ENCODE results near the gene KCNIP3. TPM values are rescaled to one million over a fixed set of nuclear protein-coding genes. Genes with fewer than 3 reads are reported as not detected.

The KCNIP3 gene
- total RNA-seq, 1 experiment from 2014 or later, result not detected

DNA sequence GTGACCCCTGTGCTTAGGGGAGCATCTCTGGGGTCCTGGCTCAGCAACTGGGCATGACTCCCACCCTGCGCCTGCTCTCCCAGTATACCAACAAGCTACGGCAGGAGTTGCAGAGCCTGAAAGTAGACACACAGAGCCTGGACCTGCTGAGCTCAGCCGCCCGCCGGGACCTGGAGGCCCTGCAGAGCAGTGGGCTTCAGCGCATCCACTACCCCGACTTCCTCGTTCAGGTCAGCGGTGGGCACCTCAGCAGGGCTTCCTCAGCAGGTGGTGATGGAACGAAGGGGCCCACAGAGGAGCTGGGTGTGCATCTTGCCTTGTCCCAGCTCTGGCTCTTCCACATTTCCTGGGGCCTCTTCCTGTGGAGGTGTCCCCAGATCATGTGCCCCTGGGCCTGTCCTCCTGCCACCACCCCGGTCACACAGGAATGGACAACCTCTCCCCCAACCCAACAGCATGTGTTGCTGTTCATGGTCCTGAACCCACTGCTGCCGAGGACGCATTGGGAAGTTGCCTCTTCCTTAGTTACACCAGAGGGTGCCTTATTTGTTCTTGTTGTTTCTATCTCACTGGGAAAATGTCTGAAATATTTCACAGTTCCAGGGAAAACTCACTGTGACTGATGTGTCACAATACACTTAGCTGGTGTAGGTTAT lies 12.1 kb upstream of the KCNIP3 start:
- BruUV-seq (replicated peaks), result no TSS peak
- Histone ChIP-seq H3K4me3 (ENCODE audit: low read depth, low read length) (no peak overlapping the region), H3K27me3 (replicated peaks; ENCODE audit: control insufficient read depth, insufficient read depth, low read length) (no peaks in the 10 kb centered on the region), H3K36me3 (ENCODE audit: control insufficient read depth, insufficient read depth, low read length) (no peaks in the 10 kb centered on the region), H3K4me1 (no peaks in the 10 kb centered on the region), H3K9me3 (peaks cover 2% of the 10 kb centered on the region)
- H3K4me1 Mint-ChIP-seq (ENCODE audit: low read depth, unreplicated experiment), result no peaks in the 10 kb centered on the region
- H3K9me3 Mint-ChIP-seq (ENCODE audit: unreplicated experiment), result peaks cover under 1% of the 10 kb centered on the region
- H3K27ac Mint-ChIP-seq (ENCODE audit: unreplicated experiment), result no peak overlapping the region
- TF ChIP-seq, protein P1, sequence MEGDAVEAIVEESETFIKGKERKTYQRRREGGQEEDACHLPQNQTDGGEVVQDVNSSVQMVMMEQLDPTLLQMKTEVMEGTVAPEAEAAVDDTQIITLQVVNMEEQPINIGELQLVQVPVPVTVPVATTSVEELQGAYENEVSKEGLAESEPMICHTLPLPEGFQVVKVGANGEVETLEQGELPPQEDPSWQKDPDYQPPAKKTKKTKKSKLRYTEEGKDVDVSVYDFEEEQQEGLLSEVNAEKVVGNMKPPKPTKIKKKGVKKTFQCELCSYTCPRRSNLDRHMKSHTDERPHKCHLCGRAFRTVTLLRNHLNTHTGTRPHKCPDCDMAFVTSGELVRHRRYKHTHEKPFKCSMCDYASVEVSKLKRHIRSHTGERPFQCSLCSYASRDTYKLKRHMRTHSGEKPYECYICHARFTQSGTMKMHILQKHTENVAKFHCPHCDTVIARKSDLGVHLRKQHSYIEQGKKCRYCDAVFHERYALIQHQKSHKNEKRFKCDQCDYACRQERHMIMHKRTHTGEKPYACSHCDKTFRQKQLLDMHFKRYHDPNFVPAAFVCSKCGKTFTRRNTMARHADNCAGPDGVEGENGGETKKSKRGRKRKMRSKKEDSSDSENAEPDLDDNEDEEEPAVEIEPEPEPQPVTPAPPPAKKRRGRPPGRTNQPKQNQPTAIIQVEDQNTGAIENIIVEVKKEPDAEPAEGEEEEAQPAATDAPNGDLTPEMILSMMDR (IDR thresholded peaks at IDR 0.05; ENCODE audit: insufficient read depth in 1 of 2, low read depth in 1 of 2, low read length in 1 of 2, severe bottlenecking in 1 of 2, unreplicated experiment in 1 of 2), result no peak
- POLR2A ChIA-PET, result no interaction called here
- intact Hi-C loops (cut with micrococcal nuclease; ENCODE audit: unreplicated experiment), result no loop called here
- no peak overlapping the region for H3K4me3 Mint-ChIP-seq (ENCODE audit: unreplicated experiment)
- DNase-seq, result no peak
- H3K27me3 Mint-ChIP-seq (ENCODE audit: insufficient read depth, unreplicated experiment), result no peaks in the 10 kb centered on the region
- CTCF ChIA-PET, result no interaction called here
- H3K36me3 Mint-ChIP-seq (ENCODE audit: insufficient read depth, unreplicated experiment), result no peaks in the 10 kb centered on the region

DNA sequence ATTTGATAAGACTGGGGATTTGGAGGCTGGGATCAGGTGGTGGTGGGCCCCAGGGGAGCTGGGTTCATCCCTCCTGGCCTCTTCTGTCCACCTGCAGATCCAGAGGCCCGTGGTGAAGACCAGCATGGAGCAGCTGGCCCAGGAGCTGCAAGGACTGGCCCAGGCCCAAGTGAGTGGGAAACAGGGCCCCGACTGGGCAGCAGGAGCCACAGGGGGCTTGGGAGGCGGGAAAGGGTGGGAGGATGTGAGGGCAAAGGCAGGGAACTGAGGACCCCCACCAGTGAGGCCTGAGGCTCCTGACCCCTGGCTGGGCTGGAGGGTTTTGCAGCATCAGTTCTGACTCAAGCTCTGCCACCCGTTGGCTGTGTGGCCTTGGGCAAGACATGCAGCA lies 11.6 kb upstream of the KCNIP3 start:
- TF ChIP-seq, protein P1 (IDR thresholded peaks at IDR 0.05; ENCODE audit: insufficient read depth in 1 of 2, low read depth in 1 of 2, low read length in 1 of 2, severe bottlenecking in 1 of 2, unreplicated experiment in 1 of 2), result no peak
- BruUV-seq (replicated peaks), result no TSS peak
- POLR2A ChIA-PET, result no interaction called here
- H3K4me3 Mint-ChIP-seq (ENCODE audit: unreplicated experiment), result no peak overlapping the region
- no peaks in the 10 kb centered on the region for H3K4me1 Mint-ChIP-seq (ENCODE audit: low read depth, unreplicated experiment)
- H3K9me3 ChIP-seq, result peaks cover 6% of the 10 kb centered on the region
- no peaks in the 10 kb centered on the region for H3K36me3 Mint-ChIP-seq (ENCODE audit: insufficient read depth, unreplicated experiment)
- H3K4me3 ChIP-seq (ENCODE audit: low read depth, low read length), result no peak overlapping the region
- no peak overlapping the region for H3K27ac Mint-ChIP-seq (ENCODE audit: unreplicated experiment)
- no peaks in the 10 kb centered on the region for H3K4me1 ChIP-seq
- intact Hi-C loops (cut with micrococcal nuclease; ENCODE audit: unreplicated experiment), result no loop called here
- peaks cover 5% of the 10 kb centered on the region for H3K9me3 Mint-ChIP-seq (ENCODE audit: unreplicated experiment)
- no peak for DNase-seq
- H3K36me3 ChIP-seq (ENCODE audit: control insufficient read depth, insufficient read depth, low read length), result no peaks in the 10 kb centered on the region
- no peaks in the 10 kb centered on the region for H3K27me3 ChIP-seq (replicated peaks; ENCODE audit: control insufficient read depth, insufficient read depth, low read length)
- no peaks in the 10 kb centered on the region for H3K27me3 Mint-ChIP-seq (ENCODE audit: insufficient read depth, unreplicated experiment)
- CTCF ChIA-PET, result no interaction called here

DNA sequence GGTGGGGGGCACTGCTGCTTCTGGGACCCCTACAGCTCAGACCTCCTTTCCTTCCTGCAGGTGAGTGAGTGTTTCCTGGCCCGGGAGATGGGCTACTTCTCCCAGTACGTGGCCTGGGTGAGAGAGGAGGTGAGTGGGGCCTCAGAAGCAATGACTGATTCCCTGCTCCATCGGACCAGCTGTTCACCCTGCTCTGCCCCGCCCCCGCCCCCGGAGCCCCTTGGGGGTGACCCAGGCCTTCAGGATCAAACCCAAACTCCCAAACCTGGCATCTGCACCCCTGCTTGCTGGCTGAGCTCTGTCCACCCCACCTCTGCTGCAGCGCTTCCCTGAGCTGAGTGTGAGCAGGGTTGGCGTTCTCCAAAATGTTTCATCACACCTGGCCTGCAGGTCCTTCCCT lies 9.8 kb upstream of the KCNIP3 start:
- no peaks in the 10 kb centered on the region for H3K36me3 ChIP-seq (ENCODE audit: control insufficient read depth, insufficient read depth, low read length)
- H3K36me3 Mint-ChIP-seq (ENCODE audit: insufficient read depth, unreplicated experiment), result no peaks in the 10 kb centered on the region

More for the DNA sequence above, 9.8 kb upstream of the KCNIP3 start:
- no TSS peak for BruUV-seq (replicated peaks)
- TF ChIP-seq, protein P1 (IDR thresholded peaks at IDR 0.05; ENCODE audit: insufficient read depth in 1 of 2, low read depth in 1 of 2, low read length in 1 of 2, severe bottlenecking in 1 of 2, unreplicated experiment in 1 of 2), result no peak
- no peak overlapping the region for H3K4me3 ChIP-seq (ENCODE audit: low read depth, low read length)
- H3K27me3 ChIP-seq (replicated peaks; ENCODE audit: control insufficient read depth, insufficient read depth, low read length), result no peaks in the 10 kb centered on the region
- no peaks in the 10 kb centered on the region for H3K4me1 ChIP-seq
- no peak for DNase-seq
- Mint-ChIP-seq H3K4me1 (ENCODE audit: low read depth, unreplicated experiment) (no peaks in the 10 kb centered on the region), H3K9me3 (ENCODE audit: unreplicated experiment) (peaks cover 21% of the 10 kb centered on the region), H3K27ac (ENCODE audit: unreplicated experiment) (no peak overlapping the region), H3K27me3 (ENCODE audit: insufficient read depth, unreplicated experiment) (no peaks in the 10 kb centered on the region), H3K4me3 (ENCODE audit: unreplicated experiment) (no peak overlapping the region)
- CTCF ChIA-PET, result no interaction called here
- POLR2A ChIA-PET, result no interaction called here
- intact Hi-C loops (cut with micrococcal nuclease; ENCODE audit: unreplicated experiment), result no loop called here
- H3K9me3 ChIP-seq, result peaks cover 6% of the 10 kb centered on the region

Measured in Caco-2 (cell line).